ENCODE results near the gene RHOU.
A peak's percentile ranks its signal among the peaks of the same experiment; 100 is the strongest.

RHOU gene

DNA sequence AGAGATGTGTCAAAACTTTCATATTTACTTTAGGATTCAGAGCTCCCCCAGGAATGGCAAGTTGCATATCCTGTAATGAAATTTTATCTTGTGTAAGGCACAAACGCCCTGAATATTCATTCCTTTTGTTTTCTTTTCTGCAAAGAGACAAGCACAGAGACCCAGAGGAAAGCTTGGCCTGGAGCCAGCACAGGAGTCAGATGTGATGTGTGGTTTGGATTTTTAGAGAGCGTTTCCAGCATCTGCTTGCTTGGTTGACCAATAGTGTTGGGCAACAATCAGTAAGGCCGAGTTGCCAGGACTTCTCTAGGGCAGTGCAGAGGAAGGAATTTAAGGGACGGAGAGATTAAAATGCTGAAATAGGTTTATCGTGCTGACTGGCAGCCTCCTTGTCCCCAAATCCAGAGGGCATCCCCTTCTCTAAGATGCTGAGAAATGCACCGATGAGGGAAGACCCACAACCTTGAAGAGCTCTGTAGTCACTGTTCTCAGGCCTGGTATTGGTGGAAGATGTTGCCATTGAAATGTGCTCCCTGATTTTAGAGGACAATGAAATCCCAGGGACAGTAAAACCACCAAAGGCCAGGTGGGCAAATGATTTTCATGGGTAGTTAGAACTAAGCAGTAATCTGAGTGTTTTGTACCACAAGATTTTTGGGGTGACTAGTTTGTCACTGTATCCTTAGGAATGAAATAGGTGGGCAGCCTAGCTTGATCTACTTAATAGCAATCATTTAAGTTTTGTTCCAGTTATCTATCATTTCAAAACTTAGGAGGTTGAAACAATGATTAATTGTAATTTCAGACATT is 37.9 kb upstream of the RHOU start:
- H3K27ac ChIP-seq: no peak overlapping the region
- TF ChIP-seq ZFX (IDR thresholded peaks at IDR 0.05; ENCODE audit: borderline replicate concordance): no peak
- TF ChIP-seq, protein P1, sequence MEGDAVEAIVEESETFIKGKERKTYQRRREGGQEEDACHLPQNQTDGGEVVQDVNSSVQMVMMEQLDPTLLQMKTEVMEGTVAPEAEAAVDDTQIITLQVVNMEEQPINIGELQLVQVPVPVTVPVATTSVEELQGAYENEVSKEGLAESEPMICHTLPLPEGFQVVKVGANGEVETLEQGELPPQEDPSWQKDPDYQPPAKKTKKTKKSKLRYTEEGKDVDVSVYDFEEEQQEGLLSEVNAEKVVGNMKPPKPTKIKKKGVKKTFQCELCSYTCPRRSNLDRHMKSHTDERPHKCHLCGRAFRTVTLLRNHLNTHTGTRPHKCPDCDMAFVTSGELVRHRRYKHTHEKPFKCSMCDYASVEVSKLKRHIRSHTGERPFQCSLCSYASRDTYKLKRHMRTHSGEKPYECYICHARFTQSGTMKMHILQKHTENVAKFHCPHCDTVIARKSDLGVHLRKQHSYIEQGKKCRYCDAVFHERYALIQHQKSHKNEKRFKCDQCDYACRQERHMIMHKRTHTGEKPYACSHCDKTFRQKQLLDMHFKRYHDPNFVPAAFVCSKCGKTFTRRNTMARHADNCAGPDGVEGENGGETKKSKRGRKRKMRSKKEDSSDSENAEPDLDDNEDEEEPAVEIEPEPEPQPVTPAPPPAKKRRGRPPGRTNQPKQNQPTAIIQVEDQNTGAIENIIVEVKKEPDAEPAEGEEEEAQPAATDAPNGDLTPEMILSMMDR (IDR thresholded peaks at IDR 0.05): no peak

DNA sequence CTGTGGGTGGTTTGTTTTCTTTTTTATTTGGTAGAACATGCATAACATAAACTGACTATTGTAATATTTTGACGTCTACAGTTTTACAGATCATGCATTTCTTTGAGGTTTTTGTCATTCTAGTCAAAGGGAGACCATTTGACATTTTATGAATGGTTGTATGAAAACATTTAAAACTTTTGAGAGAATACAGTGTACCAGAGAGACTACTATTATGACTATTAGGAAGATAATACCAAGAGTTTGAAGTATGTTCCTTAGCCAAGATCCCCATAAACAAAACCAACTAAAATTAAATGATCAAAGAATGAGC is 37.3 kb upstream of the RHOU start:
- TF ChIP-seq ZFX (IDR thresholded peaks at IDR 0.05; ENCODE audit: borderline replicate concordance): no peak
- TF ChIP-seq, protein P1 (IDR thresholded peaks at IDR 0.05): no peak
- H3K27ac ChIP-seq: no peak overlapping the region

DNA sequence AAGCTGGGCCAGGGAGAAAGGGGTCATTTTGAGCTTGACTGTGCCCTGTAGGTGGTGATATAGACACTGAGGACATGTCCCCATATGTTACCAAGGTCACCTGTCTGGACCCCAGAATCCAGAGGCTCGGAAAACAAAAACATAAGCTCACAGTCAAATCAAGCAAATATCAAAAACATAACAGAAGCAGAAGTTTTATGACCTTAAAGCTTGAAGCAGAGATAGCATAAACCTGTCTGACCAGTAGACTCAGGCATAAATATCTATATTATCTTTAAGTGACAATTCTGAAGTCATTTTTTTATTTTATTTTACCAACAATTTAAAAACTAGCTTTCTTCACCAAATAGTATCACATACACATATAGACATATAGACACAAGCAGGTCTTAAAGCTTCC is 32.8 kb upstream of the RHOU start:
- H3K27ac ChIP-seq: no peak overlapping the region
- no peak for TF ChIP-seq ZFX (IDR thresholded peaks at IDR 0.05; ENCODE audit: borderline replicate concordance)
- TF ChIP-seq, protein P1 (IDR thresholded peaks at IDR 0.05): no peak

DNA sequence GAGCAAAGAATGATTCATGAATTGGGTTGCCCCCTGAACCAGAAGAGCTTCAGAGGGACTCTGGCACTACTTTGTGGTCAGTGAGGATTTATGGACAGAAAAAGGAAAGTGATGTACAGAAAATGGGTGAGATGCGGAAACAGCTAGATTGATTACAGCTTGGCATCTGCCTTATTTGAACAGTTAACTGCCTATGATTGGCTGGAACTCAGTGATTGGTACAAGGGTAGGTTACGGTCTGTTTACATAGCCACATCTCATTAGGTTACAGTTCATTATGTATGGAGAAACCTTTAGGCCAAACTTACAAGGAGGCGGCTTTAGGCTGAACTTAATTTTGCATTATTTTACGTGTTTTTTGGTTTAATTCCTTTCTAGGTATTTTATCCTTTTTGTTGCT is 29.0 kb upstream of the RHOU start:
- no peak for TF ChIP-seq ZFX (IDR thresholded peaks at IDR 0.05; ENCODE audit: borderline replicate concordance)
- TF ChIP-seq, protein P1 (IDR thresholded peaks at IDR 0.05): no peak
- peak overlapping the region; percentile 50 for H3K27ac ChIP-seq

DNA sequence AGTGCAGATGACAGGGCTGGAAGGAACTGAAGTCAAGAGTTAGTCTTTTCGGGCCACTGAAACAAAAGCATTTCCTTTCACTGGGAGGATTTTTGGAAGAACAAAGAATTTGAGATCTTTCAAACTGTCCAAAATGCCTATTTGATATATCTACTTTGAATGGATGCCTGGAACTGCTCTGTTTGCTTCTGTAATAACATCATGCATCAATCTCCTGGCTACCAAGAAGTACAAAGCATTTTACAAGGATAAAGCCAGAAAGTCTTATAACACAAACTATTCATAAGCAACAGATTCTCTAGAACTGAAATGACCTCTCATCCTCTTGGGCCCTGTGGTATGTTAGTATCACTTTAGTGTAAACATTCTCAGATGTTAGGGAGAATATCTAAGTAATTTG is 18.2 kb upstream of the RHOU start:
- TF ChIP-seq, protein P1 (IDR thresholded peaks at IDR 0.05): no peak
- no peak for TF ChIP-seq ZFX (IDR thresholded peaks at IDR 0.05; ENCODE audit: borderline replicate concordance)
- no peak overlapping the region for H3K27ac ChIP-seq

DNA sequence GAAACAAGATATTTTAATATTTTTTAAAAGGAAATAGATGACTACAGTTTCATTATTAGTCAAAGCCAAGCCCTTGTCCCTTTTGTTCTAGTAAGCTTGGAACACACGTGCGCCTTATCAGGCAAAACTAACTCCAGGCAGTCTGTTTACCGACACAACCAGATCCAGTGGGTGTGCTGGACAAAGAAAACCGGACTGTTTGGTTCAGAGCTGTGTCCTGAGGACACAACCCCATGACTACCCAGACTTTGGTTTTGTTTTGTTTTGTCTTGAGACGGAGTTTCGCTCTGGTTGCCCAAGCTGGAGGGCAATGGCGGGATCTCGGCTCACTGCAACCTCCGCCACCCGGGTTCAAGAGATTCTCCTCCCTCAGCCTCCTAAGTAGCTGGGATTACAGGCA is 13.9 kb upstream of the RHOU start:
- no peak for TF ChIP-seq ZFX (IDR thresholded peaks at IDR 0.05; ENCODE audit: borderline replicate concordance)
- TF ChIP-seq, protein P1 (IDR thresholded peaks at IDR 0.05): no peak
- peak overlapping the region; percentile 49 for H3K27ac ChIP-seq

DNA sequence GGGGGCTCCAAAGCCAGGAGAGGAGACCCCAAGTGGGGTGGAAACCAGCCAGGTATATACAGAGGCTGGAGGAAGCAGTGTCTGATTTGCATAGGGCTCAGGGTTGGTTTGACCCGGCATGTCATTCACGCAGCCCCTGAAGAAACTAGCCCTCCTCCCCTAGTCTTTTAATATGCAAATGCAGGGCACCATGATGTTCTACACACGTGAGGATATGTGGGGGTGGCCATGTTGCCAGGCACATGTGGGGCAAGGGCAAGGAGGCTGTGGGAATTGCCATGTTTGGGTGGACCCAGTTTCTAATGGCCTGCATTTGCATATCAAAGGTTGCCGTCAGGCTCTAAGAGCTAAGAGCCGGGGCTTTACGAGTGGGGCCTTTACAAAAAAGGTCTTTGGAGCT is 12.0 kb upstream of the RHOU start:
- no peak overlapping the region for H3K27ac ChIP-seq
- TF ChIP-seq, protein P1 (IDR thresholded peaks at IDR 0.05): no peak
- TF ChIP-seq ZFX (IDR thresholded peaks at IDR 0.05; ENCODE audit: borderline replicate concordance): no peak

All from 22Rv1 (cell line).